ENCODE data around the gene MYO1B.

DNA sequence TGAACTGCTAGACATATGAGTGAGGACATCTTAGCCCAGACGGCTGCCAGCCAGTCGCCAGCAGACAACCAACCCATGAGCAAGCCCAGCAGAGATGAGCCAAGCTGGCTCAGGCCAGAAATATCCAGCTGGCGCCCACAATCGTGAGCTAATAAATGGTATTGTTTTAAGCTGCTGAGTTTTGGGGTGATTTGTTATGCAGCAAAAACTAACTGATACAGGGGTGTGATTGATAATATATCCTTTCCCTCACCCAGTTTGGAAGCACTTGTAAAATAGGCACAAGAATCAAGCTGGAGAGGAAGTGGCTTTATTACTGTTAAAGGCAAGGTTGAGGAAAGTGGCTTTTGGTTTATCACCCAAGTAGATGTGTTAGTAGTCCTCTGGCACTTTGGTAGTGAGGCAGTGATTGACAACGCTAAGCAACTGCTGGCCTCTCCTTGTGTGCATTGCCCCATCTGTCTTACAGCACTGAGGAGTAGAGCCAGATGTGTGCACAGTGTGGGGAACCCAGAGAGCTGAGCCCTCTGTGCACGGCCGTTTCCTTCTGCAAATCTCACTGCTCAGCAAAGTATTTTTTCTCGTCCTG, 110.1 kb downstream of the MYO1B start:
- TF ChIP-seq EZH2phosphoT487 (IDR thresholded peaks at IDR 0.05; ENCODE audit: borderline replicate concordance, low read length) (no peak), EZH2 (IDR thresholded peaks at IDR 0.05; ENCODE audit: low read length, unreplicated experiment) (no peak)
- TF ChIP-seq, protein P1, sequence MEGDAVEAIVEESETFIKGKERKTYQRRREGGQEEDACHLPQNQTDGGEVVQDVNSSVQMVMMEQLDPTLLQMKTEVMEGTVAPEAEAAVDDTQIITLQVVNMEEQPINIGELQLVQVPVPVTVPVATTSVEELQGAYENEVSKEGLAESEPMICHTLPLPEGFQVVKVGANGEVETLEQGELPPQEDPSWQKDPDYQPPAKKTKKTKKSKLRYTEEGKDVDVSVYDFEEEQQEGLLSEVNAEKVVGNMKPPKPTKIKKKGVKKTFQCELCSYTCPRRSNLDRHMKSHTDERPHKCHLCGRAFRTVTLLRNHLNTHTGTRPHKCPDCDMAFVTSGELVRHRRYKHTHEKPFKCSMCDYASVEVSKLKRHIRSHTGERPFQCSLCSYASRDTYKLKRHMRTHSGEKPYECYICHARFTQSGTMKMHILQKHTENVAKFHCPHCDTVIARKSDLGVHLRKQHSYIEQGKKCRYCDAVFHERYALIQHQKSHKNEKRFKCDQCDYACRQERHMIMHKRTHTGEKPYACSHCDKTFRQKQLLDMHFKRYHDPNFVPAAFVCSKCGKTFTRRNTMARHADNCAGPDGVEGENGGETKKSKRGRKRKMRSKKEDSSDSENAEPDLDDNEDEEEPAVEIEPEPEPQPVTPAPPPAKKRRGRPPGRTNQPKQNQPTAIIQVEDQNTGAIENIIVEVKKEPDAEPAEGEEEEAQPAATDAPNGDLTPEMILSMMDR (conservative IDR thresholded peaks at IDR 0.05; ENCODE audit: low read depth, low read length) = no peak

Measured in PC-3 (cell line).